Caco-2 (cell line): ENCODE data around the gene SPG21. TPM values are rescaled to one million over a fixed set of nuclear protein-coding genes. Genes with fewer than 3 reads are reported as not detected.
A peak's percentile ranks its signal among the peaks of the same experiment; 100 is the strongest.
"Not testable (repeated sequence)": the region's sequence is repeated elsewhere in the genome, so short reads cannot be mapped to it uniquely, and the experiment has no call there.

Source experiments
- BruUV-seq: library from RNA; stranded (reverse); fragments of 400-500 nt; replicated peaks from 2 replicates; lab custom pipeline; 2021; lab: Mats Ljungman, UMichigan
- CTCF ChIA-PET: fragments of 300-600 bp; sonication (Branson Sonifier 250); formaldehyde crosslinking; loops from one replicate; lab custom pipeline; 2022; ENCODE audit warnings: antibody characterized with exemption; lab: Charles Lee
- POLR2A ChIA-PET: fragments of 300-600 bp; sonication (Branson Sonifier 250); formaldehyde crosslinking; loops from one replicate; lab custom pipeline; 2022; ENCODE audit warnings: antibody characterized with exemption; lab: Charles Lee
- DNase-seq, 2 experiments: peaks; one replicate each; pipeline versions ENCODE4 v3.0.0 to v3.0.0-alpha.2; 2020 to 2022
- H3K27me3 ChIP-seq: replicated peaks from 2 replicates; pipeline ENCODE4 v1.6.0; 2011; ENCODE audit warnings: low read length; ENCODE audit not compliant: control insufficient read depth, insufficient read depth
- H3K36me3 ChIP-seq: 2 replicates; pipeline ENCODE4 v1.5.1; 2011; ENCODE audit warnings: low read length; ENCODE audit not compliant: control insufficient read depth, insufficient read depth
- H3K4me1 ChIP-seq: fragments of 250-450 bp; sonication (Bioruptor Pico); 2 replicates; pipeline ENCODE4 v1.5.1; 2020; ENCODE audit warnings: mild to moderate bottlenecking
- H3K4me3 ChIP-seq: 2 replicates; pipeline ENCODE4 v1.5.1; 2011; ENCODE audit warnings: low read depth, mild to moderate bottlenecking, control low read depth, low read length
- H3K9me3 ChIP-seq: fragments of 250-450 bp; sonication (Bioruptor Pico); 2 replicates; pipeline ENCODE4 v1.5.1; 2020; ENCODE audit warnings: mild to moderate bottlenecking, moderate library complexity
- H3K27ac Mint-ChIP-seq: one replicate; pipeline ENCODE4 v1.8.0; 2022; ENCODE audit warnings: mixed read lengths; ENCODE audit not compliant: unreplicated experiment
- H3K27me3 Mint-ChIP-seq: one replicate; pipeline ENCODE4 v1.8.0; 2022; ENCODE audit warnings: mixed read lengths; ENCODE audit not compliant: insufficient read depth, unreplicated experiment
- H3K36me3 Mint-ChIP-seq: one replicate; pipeline ENCODE4 v1.8.0; 2022; ENCODE audit warnings: mild to moderate bottlenecking, mixed read lengths; ENCODE audit not compliant: insufficient read depth, unreplicated experiment
- H3K4me1 Mint-ChIP-seq: one replicate; pipeline ENCODE4 v1.8.0; 2022; ENCODE audit warnings: low read depth, mixed read lengths; ENCODE audit not compliant: unreplicated experiment
- H3K4me3 Mint-ChIP-seq: one replicate; pipeline ENCODE4 v1.8.0; 2022; ENCODE audit warnings: mild to moderate bottlenecking, moderate library complexity, mixed read lengths; ENCODE audit not compliant: unreplicated experiment
- H3K9me3 Mint-ChIP-seq: one replicate; pipeline ENCODE4 v1.8.0; 2022; ENCODE audit warnings: mixed read lengths; ENCODE audit not compliant: unreplicated experiment
- CTCF ChIP-seq, 2 experiments: fragments of 200-600 bp in 1 of 2; IDR thresholded peaks; 1 replicate in 1 of 2; 2 replicates in 1 of 2; pipeline versions ENCODE4 v1.5.1 to v1.8.0; 2011 to 2022; ENCODE audit warnings: antibody characterized with exemption in 1 of 2, control low read depth in 1 of 2, inconsistent platforms in 1 of 2, low read depth in 1 of 2, low read length in 1 of 2, mild to moderate bottlenecking in 1 of 2, moderate library complexity in 1 of 2; ENCODE audit not compliant: insufficient read depth in 1 of 2, severe bottlenecking in 1 of 2, unreplicated experiment in 1 of 2
- intact Hi-C: fragments of 100-400 bp; cut with micrococcal nuclease; formaldehyde crosslinking; loops from one replicate; pipeline ENCODE4 v1.10.0; 2022; ENCODE audit not compliant: unreplicated experiment
- total RNA-seq: library from RNA; stranded (reverse); gene quantifications from 2 replicates; pipeline ENCODE4 v1.2.3, GENCODE V29; 2022

The SPG21 gene
- total RNA-seq, 1 experiment from 2014 or later = 72.9 TPM

- intact Hi-C loops = no loop called here
- DNase-seq = no peak
- Mint-ChIP-seq H3K4me1 (no peaks in the 10 kb centered on the region), H3K9me3 (no peaks in the 10 kb centered on the region), H3K27ac (no peak overlapping the region), H3K36me3 (peaks cover 44% of the 10 kb centered on the region), H3K4me3 (no peak overlapping the region), H3K27me3 (no peaks in the 10 kb centered on the region)
- H3K27me3 ChIP-seq = no peaks in the 10 kb centered on the region
- no peaks in the 10 kb centered on the region for H3K36me3 ChIP-seq
- no TSS peak for BruUV-seq
- H3K4me3 ChIP-seq = no peak overlapping the region
- POLR2A ChIA-PET = no interaction called here
- no peaks in the 10 kb centered on the region for H3K4me1 ChIP-seq
- TF ChIP-seq CTCF (IDR thresholded peaks at IDR 0.05; ENCODE audit: insufficient read depth in 1 of 2, low read depth in 1 of 2, low read length in 1 of 2, severe bottlenecking in 1 of 2, unreplicated experiment in 1 of 2) = no peak
- no peaks in the 10 kb centered on the region for H3K9me3 ChIP-seq
- CTCF ChIA-PET = interaction anchor here (0.7 kb wide), 1 partner anchor 136 kb away, joined by 3 read pairs; no protein-coding TSS in a partner anchor
These were observed 31.8 kb upstream of the SPG21 start for GRCh38 chr15:65021488-65021887.

DNA sequence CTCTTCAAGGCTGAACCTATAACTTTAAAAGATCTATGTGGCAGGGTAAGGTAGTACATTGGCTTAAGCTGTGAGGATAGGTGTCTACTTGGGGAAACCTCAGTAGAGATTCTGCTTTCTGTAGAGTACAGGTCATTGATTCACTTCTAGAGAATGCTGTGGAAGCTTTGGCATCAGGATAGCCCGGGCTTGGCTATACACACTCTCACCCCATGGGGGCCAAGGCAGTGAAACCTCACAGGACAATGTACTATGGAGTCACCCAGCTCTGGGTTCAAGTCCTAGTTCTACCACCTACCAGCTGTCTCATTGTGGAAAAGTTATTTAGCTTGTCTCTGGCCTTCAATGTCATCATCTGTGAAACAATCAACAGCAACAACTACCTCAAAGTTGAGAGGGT, 30.7 kb upstream of the SPG21 start:
- intact Hi-C loops = no loop called here
- DNase-seq = no peak
- no peak for TF ChIP-seq CTCF (IDR thresholded peaks at IDR 0.05; ENCODE audit: insufficient read depth in 1 of 2, low read depth in 1 of 2, low read length in 1 of 2, severe bottlenecking in 1 of 2, unreplicated experiment in 1 of 2)
- H3K9me3 ChIP-seq = no peaks in the 10 kb centered on the region
- BruUV-seq = no TSS peak
- Mint-ChIP-seq H3K4me1 (no peaks in the 10 kb centered on the region), H3K9me3 (no peaks in the 10 kb centered on the region), H3K27ac (no peak overlapping the region), H3K36me3 (peaks cover 45% of the 10 kb centered on the region), H3K27me3 (no peaks in the 10 kb centered on the region), H3K4me3 (no peak overlapping the region)
- ChIA-PET CTCF (no interaction called here), POLR2A (no interaction called here)
- 0 out of 2 replicates have a peak, but pooled peaks cover 1% of the 10 kb centered on the region for H3K36me3 ChIP-seq
- H3K4me3 ChIP-seq = no peak overlapping the region
- H3K4me1 ChIP-seq = no peaks in the 10 kb centered on the region
- H3K27me3 ChIP-seq = no peaks in the 10 kb centered on the region

DNA sequence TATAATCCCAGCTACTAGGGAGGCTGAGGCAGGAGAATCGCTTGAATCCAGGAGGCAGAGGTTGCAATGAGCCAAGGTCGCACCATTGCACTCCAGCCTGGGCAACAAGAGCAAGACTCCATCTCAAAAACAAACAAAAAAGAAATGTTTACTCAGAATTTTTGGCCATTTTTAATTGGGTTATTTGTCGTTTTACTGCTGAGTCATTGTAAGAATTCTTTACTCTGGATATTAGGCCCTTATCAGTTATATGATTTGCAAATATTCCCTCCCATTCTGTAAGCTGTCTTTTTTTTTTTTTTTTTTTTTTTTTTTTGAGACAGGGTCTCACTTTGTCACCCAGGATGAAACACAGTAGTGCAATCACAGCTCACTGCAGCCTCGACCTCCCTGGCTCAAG, 21.5 kb upstream of the SPG21 start:
- H3K4me3 Mint-ChIP-seq, H3K36me3 ChIP-seq, H3K4me1 ChIP-seq, POLR2A ChIA-PET, DNase-seq, H3K27ac Mint-ChIP-seq, H3K27me3 ChIP-seq, H3K27me3 Mint-ChIP-seq, BruUV-seq, CTCF ChIA-PET, H3K4me3 ChIP-seq, H3K9me3 ChIP-seq, intact Hi-C loops, H3K4me1 Mint-ChIP-seq: not testable (repeated sequence)
- peaks cover 43% of the 10 kb centered on the region for H3K36me3 Mint-ChIP-seq
- peaks cover 12% of the 10 kb centered on the region for H3K9me3 Mint-ChIP-seq

DNA sequence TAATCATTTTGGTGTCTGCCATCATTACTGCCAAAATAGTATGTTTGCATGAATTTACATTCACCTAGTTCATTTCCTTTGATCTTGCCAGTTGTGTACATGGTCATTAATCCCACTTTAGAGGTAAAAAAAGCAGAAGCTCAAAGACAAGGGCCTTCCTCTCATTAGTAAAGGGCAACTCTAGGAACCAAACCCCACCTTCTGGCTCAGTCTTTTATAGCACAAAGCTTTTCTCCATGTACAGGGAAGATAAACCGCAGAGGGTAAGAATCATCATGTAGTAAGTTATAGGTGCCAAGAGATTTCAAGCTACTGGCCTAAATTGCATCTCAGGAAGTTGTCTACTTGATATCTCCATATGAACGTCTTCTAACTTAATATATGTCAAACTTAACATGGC, 19.3 kb upstream of the SPG21 start:
- Mint-ChIP-seq H3K9me3 (peaks cover 12% of the 10 kb centered on the region), H3K27me3 (no peaks in the 10 kb centered on the region), H3K27ac (no peak overlapping the region), H3K36me3 (peaks cover 21% of the 10 kb centered on the region), H3K4me1 (no peaks in the 10 kb centered on the region), H3K4me3 (no peak overlapping the region)
- BruUV-seq = no TSS peak
- intact Hi-C loops = no loop called here
- no peak for DNase-seq
- ChIA-PET CTCF (interaction anchor here (0.8 to 1.6 kb wide), 4 partner anchors 8 to 276 kb away, joined by 3 to 6 read pairs (median 3); partner anchors contain the start of gene SPG21), POLR2A (no interaction called here)
- Histone ChIP-seq H3K4me3 (no peak overlapping the region), H3K27me3 (no peaks in the 10 kb centered on the region), H3K36me3 (no peaks in the 10 kb centered on the region), H3K9me3 (no peaks in the 10 kb centered on the region), H3K4me1 (no peaks in the 10 kb centered on the region)
- TF ChIP-seq CTCF (IDR thresholded peaks at IDR 0.05; ENCODE audit: insufficient read depth in 1 of 2, low read depth in 1 of 2, low read length in 1 of 2, severe bottlenecking in 1 of 2, unreplicated experiment in 1 of 2) = peak in 1 of 2 experiments; percentile 36
